SK-N-SH (cell line): ENCODE measurements around the gene SEC14L1. TPM values are rescaled to one million over a fixed set of nuclear protein-coding genes. Genes with fewer than 3 reads are reported as not detected.

Experiments used
- CTCF ChIA-PET: fragments of 300-600, 350-600 bp; formaldehyde crosslinking; extraction: SDS; loops from one replicate; lab custom pipeline; 2021; lab: Yijun Ruan, JAX
- POLR2A ChIA-PET: fragments of 350-600 bp; sonication (Branson Sonifier 250); formaldehyde crosslinking; extraction: SDS; loops from one replicate; lab custom pipeline; 2020; ENCODE audit warnings: antibody characterized with exemption, inconsistent platforms; lab: Yijun Ruan, JAX
- DNase-seq: peaks from one replicate; pipeline ENCODE4 v3.0.0; 2012
- H2AFZ ChIP-seq: fragments of 200-600 bp; sonication (generic); 2 replicates; pipeline ENCODE4 v1.8.1; 2016; ENCODE audit warnings: antibody characterized with exemption, mild to moderate bottlenecking, low read depth
- H3F3A ChIP-seq: fragments of 200-600 bp; sonication (generic); replicated peaks from 2 replicates; pipeline ENCODE3; 2016; ENCODE audit warnings: antibody characterized with exemption, mild to moderate bottlenecking; ENCODE audit not compliant: insufficient read depth
- H3K27ac ChIP-seq, 2 experiments: fragments of 200-500 bp in 1 of 2; fragments of 200-600 bp in 1 of 2; sonication (Bioruptor generic) in 1 of 2; sonication (generic), shearing (Covaris generic) in 1 of 2; 2 replicates each; pipeline versions ENCODE4 v1.5.1 to v1.6.1; 2014 to 2016; ENCODE audit warnings: low read depth in 2 of 2, inconsistent platforms in 1 of 2, low read length in 1 of 2, mild to moderate bottlenecking in 1 of 2, mixed read lengths in 1 of 2
- H3K27me3 ChIP-seq: fragments of 200-600 bp; sonication (generic), shearing (Covaris generic); 2 replicates; pipeline ENCODE4 v1.6.1; 2016; ENCODE audit warnings: mixed run types; ENCODE audit not compliant: insufficient read depth
- H3K36me3 ChIP-seq, 2 experiments: fragments of 200-500 bp in 1 of 2; fragments of 200-600 bp in 1 of 2; sonication (Bioruptor generic) in 1 of 2; sonication (generic) in 1 of 2; replicated peaks in 1 of 2; 2 replicates each; pipeline versions ENCODE3 to v1.5.1; 2014 to 2016; ENCODE audit warnings: low read length in 1 of 2, mild to moderate bottlenecking in 1 of 2; ENCODE audit not compliant: insufficient read depth in 2 of 2, control insufficient read depth in 1 of 2
- H3K4me1 ChIP-seq, 2 experiments: fragments of 200-500 bp in 1 of 2; fragments of 200-600 bp in 1 of 2; sonication (Bioruptor generic) in 1 of 2; sonication (generic), shearing (Covaris generic) in 1 of 2; 2 replicates each; pipeline versions ENCODE4 v1.5.1 to v1.6.1; 2014 to 2016; ENCODE audit warnings: low read depth in 1 of 2, low read length in 1 of 2, mixed run types in 1 of 2; ENCODE audit not compliant: insufficient read depth in 2 of 2, control insufficient read depth in 1 of 2
- H3K4me2 ChIP-seq: fragments of 200-600 bp; sonication (generic), shearing (Covaris generic); 2 replicates; pipeline ENCODE4 v1.6.1; 2017; ENCODE audit warnings: mixed run types
- H3K4me3 ChIP-seq, 2 experiments: fragments of 200-500 bp in 1 of 2; fragments of 200-600 bp in 1 of 2; sonication (Bioruptor generic) in 1 of 2; sonication (generic), shearing (Covaris generic) in 1 of 2; 2 replicates each; pipeline versions ENCODE4 v1.5.1 to v1.8.1; 2014 to 2016; ENCODE audit warnings: low read depth in 2 of 2, inconsistent platforms in 1 of 2, low read length in 1 of 2, mild to moderate bottlenecking in 1 of 2, mixed read lengths in 1 of 2, moderate library complexity in 1 of 2
- H3K79me2 ChIP-seq: fragments of 200-600 bp; sonication (generic); 2 replicates; pipeline ENCODE4 v1.8.1; 2017; ENCODE audit warnings: mild to moderate bottlenecking; ENCODE audit not compliant: insufficient read depth
- H3K9ac ChIP-seq: fragments of 200-600 bp; sonication (generic); 2 replicates; pipeline ENCODE4 v1.6.1; 2017; ENCODE audit warnings: mixed run types
- H3K9me2 ChIP-seq: fragments of 200-600 bp; sonication (generic); 2 replicates; pipeline ENCODE4 v1.6.1; 2017; ENCODE audit warnings: mixed run types
- H3K9me3 ChIP-seq: fragments of 200-600 bp; sonication (generic); 2 replicates; pipeline ENCODE4 v1.6.1; 2017; ENCODE audit warnings: mixed run types, mild to moderate bottlenecking, moderate library complexity
- H4K20me1 ChIP-seq: fragments of 200-600 bp; sonication (generic); 2 replicates; pipeline ENCODE4 v1.6.1; 2017; ENCODE audit warnings: mild to moderate bottlenecking, mixed run types; ENCODE audit not compliant: insufficient read depth
- CTCF ChIP-seq: fragments of 200-600 bp; sonication (generic); IDR thresholded peaks from 2 replicates; pipeline ENCODE4 v1.6.1; 2017; ENCODE audit warnings: antibody characterized with exemption, mild to moderate bottlenecking, moderate library complexity
- ELF1 ChIP-seq: IDR thresholded peaks from 2 replicates; pipeline ENCODE4 v1.4.0; 2012
- EZH2phosphoT487 ChIP-seq: fragments of 200-600 bp; sonication (generic); IDR thresholded peaks from 2 replicates; pipeline ENCODE4 v1.6.1; 2017; ENCODE audit warnings: low read depth, mixed run types, mild to moderate bottlenecking, antibody characterized with exemption, moderate library complexity, borderline replicate concordance
- FOXM1 ChIP-seq: IDR thresholded peaks from 2 replicates; pipeline ENCODE4 v1.4.0; 2012; ENCODE audit warnings: low read depth, mild to moderate bottlenecking
- GABPA ChIP-seq: IDR thresholded peaks from 2 replicates; pipeline ENCODE4 v1.4.0; 2012; ENCODE audit warnings: low read depth, mild to moderate bottlenecking
- GATA2 ChIP-seq: sonication (generic); formaldehyde crosslinking; IDR thresholded peaks from 2 replicates; pipeline ENCODE4 v1.5.0; 2020; ENCODE audit warnings: mild to moderate bottlenecking, missing genetic modification reagents
- JUND ChIP-seq: IDR thresholded peaks from 2 replicates; pipeline ENCODE4 v1.4.0; 2012
- MAX ChIP-seq: IDR thresholded peaks from 2 replicates; pipeline ENCODE4 v1.4.0; 2012; ENCODE audit warnings: low read depth
- NRF1 ChIP-seq: IDR thresholded peaks from 2 replicates; pipeline ENCODE4 v1.6.1; 2012; ENCODE audit warnings: low read depth, mild to moderate bottlenecking, low read length
- PBX3 ChIP-seq: IDR thresholded peaks from 2 replicates; pipeline ENCODE4; 2012
- POLR2AphosphoS5 ChIP-seq: IDR thresholded peaks from 2 replicates; pipeline ENCODE4 v1.6.1; 2012; ENCODE audit warnings: low read depth, low read length
- RAD21 ChIP-seq: IDR thresholded peaks from 2 replicates; pipeline ENCODE4 v1.6.1; 2012; ENCODE audit warnings: mild to moderate bottlenecking, low read length
- RCOR1 ChIP-seq: fragments of 150-350 bp; IDR thresholded peaks from 2 replicates; pipeline ENCODE4 v1.6.1; 2017; ENCODE audit warnings: antibody characterized with exemption, low read length
- REST ChIP-seq: IDR thresholded peaks from 2 replicates; pipeline ENCODE4 v1.6.1; 2012; ENCODE audit warnings: mild to moderate bottlenecking, low read depth, low read length, moderate library complexity
- RXRA ChIP-seq: IDR thresholded peaks from 2 replicates; pipeline ENCODE4 v1.4.0; 2012; ENCODE audit warnings: low read depth, mild to moderate bottlenecking, borderline replicate concordance
- TCF12 ChIP-seq: IDR thresholded peaks from 2 replicates; pipeline ENCODE4 v1.4.0; 2012
- TEAD4 ChIP-seq: IDR thresholded peaks from 2 replicates; pipeline ENCODE4 v1.4.0; 2012; ENCODE audit warnings: mild to moderate bottlenecking, borderline replicate concordance; ENCODE audit not compliant: insufficient read depth
- USF1 ChIP-seq: IDR thresholded peaks from 2 replicates; pipeline ENCODE4 v1.4.0; 2012; ENCODE audit warnings: low read depth, borderline replicate concordance
- USF2 ChIP-seq: fragments of 150-350 bp; IDR thresholded peaks from 2 replicates; pipeline ENCODE4 v1.6.1; 2017; ENCODE audit warnings: antibody characterized with exemption, low read length, low read depth, borderline replicate concordance
- WGBS: methylation state at CpG from one replicate; pipeline ENCODE4 v1.1.6; 2017; ENCODE audit warnings: low lambda C conversion rate; 5-methylcytosine and 5-hydroxymethylcytosine counted together
- polyA plus RNA-seq, 3 experiments: library from polyadenylated mRNA; depleted of rRNA; stranded (reverse); fragments of >200 nt; gene quantifications; 2 replicates each; pipeline ENCODE4 v1.2.3, GENCODE V29; 2012

SEC14L1 gene
- polyA plus RNA-seq, 1 of the 3 experiments (the other 2 are of a cell fraction) = 62.4 TPM

- TF ChIP-seq JUND (no peak), POLR2AphosphoS5 (no peak), USF2 (no peak), RXRA (no peak), GATA2 (CRISPR knock-in tag) (no peak), CTCF (no peak), TEAD4 (no peak), EZH2phosphoT487 (no peak), REST (no peak), USF1 (no peak), TCF12 (no peak), FOXM1 (no peak), NRF1 (no peak), MAX (no peak), RAD21 (no peak), RCOR1 (no peak), GABPA (no peak), PBX3 (no peak), ELF1 (no peak)
- Histone ChIP-seq H3K9me2 (no peaks in the 10 kb centered on the region), H3K36me3 (peaks cover 46 to 54% of the 10 kb centered on the region in 2 experiments), H3K9ac (no peak overlapping the region), H3K27me3 (no peaks in the 10 kb centered on the region), H3K4me2 (no peak overlapping the region), H3K27ac (no peak overlapping the region), H3K4me3 (no peak overlapping the region), H3K79me2 (no peaks in the 10 kb centered on the region), H3K9me3 (no peaks in the 10 kb centered on the region), H3K4me1 (no peaks in the 10 kb centered on the region), H2AFZ (no peak overlapping the region), H3F3A (peaks cover 17% of the 10 kb centered on the region), H4K20me1 (no peaks in the 10 kb centered on the region)
- ChIA-PET CTCF (interaction anchor here (1.1 to 3.8 kb wide), 3 partner anchors 30 to 131 kb away, joined by 3 to 20 read pairs (median 4); no protein-coding TSS in a partner anchor), POLR2A (no interaction called here)
- DNase-seq = no peak
- 87% methylated on average over 11 of the region's 11 CpGs for WGBS
These were observed 76.8 kb downstream of the SEC14L1 start for GRCh38 chr17:77217566-77217965.
